GM23338 (cell line): ENCODE results near the gene CLDN2. TPM values are rescaled to one million over a fixed set of nuclear protein-coding genes. Genes with fewer than 3 reads are reported as not detected.

Source experiments
- ATAC-seq: fragments of 200-7000 bp; cut with Tn5 transposase; 3 replicates; pipeline ENCODE4 v1.9.1; 2020
- DNase-seq: peaks from one replicate; pipeline ENCODE4 v3.0.0-alpha.2; 2015; ENCODE audit warnings: low spot score
- H2AFZ ChIP-seq: fragments of 200-600 bp; sonication (generic); 2 replicates; pipeline ENCODE4 v1.8.0; 2016; ENCODE audit warnings: antibody characterized with exemption, mild to moderate bottlenecking, moderate library complexity
- H3F3A ChIP-seq: fragments of 200-600 bp; sonication (generic); replicated peaks from 2 replicates; pipeline ENCODE4 v1.8.0; 2017; ENCODE audit warnings: antibody characterized with exemption, mixed run types, low read depth
- H3K27ac ChIP-seq: fragments of 200-600 bp; sonication (generic); 2 replicates; pipeline ENCODE4 v1.6.1; 2016; ENCODE audit warnings: low read depth
- H3K27me3 ChIP-seq: fragments of 200-600 bp; sonication (generic); 2 replicates; pipeline ENCODE4 v1.8.0; 2016; ENCODE audit warnings: mild to moderate bottlenecking, mixed run types, moderate library complexity; ENCODE audit not compliant: insufficient read depth
- H3K36me3 ChIP-seq: fragments of 200-600 bp; sonication (generic); 2 replicates; pipeline ENCODE4 v1.8.0; 2016; ENCODE audit warnings: mild to moderate bottlenecking; ENCODE audit not compliant: insufficient read depth
- H3K4me1 ChIP-seq: fragments of 200-600 bp; sonication (generic); 2 replicates; pipeline ENCODE4 v1.8.0; 2016; ENCODE audit warnings: mild to moderate bottlenecking, moderate library complexity; ENCODE audit not compliant: insufficient read depth
- H3K4me2 ChIP-seq: fragments of 200-600 bp; sonication (generic); 2 replicates; pipeline ENCODE4 v1.7.1; 2017; ENCODE audit warnings: mixed run types
- H3K4me3 ChIP-seq: fragments of 200-600 bp; sonication (generic); 2 replicates; pipeline ENCODE4 v1.6.1; 2016; ENCODE audit warnings: mixed run types
- H3K79me2 ChIP-seq: fragments of 200-600 bp; sonication (generic); replicated peaks from 2 replicates; pipeline ENCODE4 v1.8.0; 2017; ENCODE audit warnings: mild to moderate bottlenecking; ENCODE audit not compliant: insufficient read depth
- H3K9me2 ChIP-seq: fragments of 200-600 bp; sonication (generic); 2 replicates; pipeline ENCODE4 v1.8.0; 2017; ENCODE audit not compliant: insufficient read depth
- H4K20me1 ChIP-seq: fragments of 200-600 bp; sonication (generic); replicated peaks from 2 replicates; pipeline ENCODE4 v1.8.0; 2017; ENCODE audit warnings: mild to moderate bottlenecking; ENCODE audit not compliant: insufficient read depth
- H3K27ac Mint-ChIP-seq: 2 replicates; pipeline ENCODE4 v1.8.0; 2020; ENCODE audit warnings: inconsistent platforms, mild to moderate bottlenecking, moderate library complexity, mixed read lengths
- H3K27me3 Mint-ChIP-seq: 3 replicates; pipeline ENCODE4 v1.8.0; 2022; ENCODE audit warnings: low read depth, mild to moderate bottlenecking, moderate library complexity, mixed read lengths, inconsistent platforms; ENCODE audit not compliant: insufficient read depth, poor library complexity
- H3K36me3 Mint-ChIP-seq: 3 replicates; pipeline ENCODE4 v1.8.0; 2021; ENCODE audit warnings: low read depth, mild to moderate bottlenecking, inconsistent platforms, moderate library complexity, mixed read lengths
- H3K4me1 Mint-ChIP-seq: 3 replicates; pipeline ENCODE4 v1.8.0; 2020; ENCODE audit warnings: mild to moderate bottlenecking, inconsistent platforms, mixed read lengths
- H3K4me3 Mint-ChIP-seq: 3 replicates; pipeline ENCODE4 v1.8.0; 2021; ENCODE audit warnings: moderate library complexity, mild to moderate bottlenecking, inconsistent platforms, mixed read lengths
- H3K9me3 Mint-ChIP-seq: 3 replicates; pipeline ENCODE4 v1.8.0; 2020; ENCODE audit warnings: moderate library complexity, mild to moderate bottlenecking, inconsistent platforms, mixed read lengths
- CREB1 ChIP-seq: fragments of 250-450 bp; sonication (Bioruptor Pico); IDR thresholded peaks from 2 replicates; pipeline ENCODE4 v1.5.0; 2020; ENCODE audit warnings: low read depth, mild to moderate bottlenecking, moderate library complexity
- ETS1 ChIP-seq: IDR thresholded peaks from 2 replicates; pipeline ENCODE4 v1.6.1; 2016; ENCODE audit warnings: antibody characterized with exemption
- EZH2 ChIP-seq: fragments of 200-600 bp; sonication (generic); IDR thresholded peaks from one replicate; pipeline ENCODE4 v1.8.0; 2017; ENCODE audit warnings: antibody characterized with exemption, mild to moderate bottlenecking, low read depth; ENCODE audit not compliant: unreplicated experiment
- EZH2phosphoT487 ChIP-seq: fragments of 200-600 bp; sonication (generic); IDR thresholded peaks from one replicate; pipeline ENCODE4 v1.8.1; 2018; ENCODE audit warnings: antibody characterized with exemption; ENCODE audit not compliant: unreplicated experiment
- JUNB ChIP-seq: IDR thresholded peaks from one replicate; pipeline ENCODE4 v1.6.1; 2016; ENCODE audit warnings: antibody characterized with exemption; ENCODE audit not compliant: unreplicated experiment
- NANOG ChIP-seq: IDR thresholded peaks from 2 replicates; pipeline ENCODE4 v1.6.1; 2016; ENCODE audit warnings: antibody characterized with exemption, borderline replicate concordance
- POLR2AphosphoS5 ChIP-seq: IDR thresholded peaks from 2 replicates; pipeline ENCODE4 v1.6.1; 2016; ENCODE audit warnings: antibody characterized with exemption, low read depth
- STAT1 ChIP-seq: IDR thresholded peaks from one replicate; pipeline ENCODE4 v1.6.1; 2016; ENCODE audit warnings: antibody characterized with exemption; ENCODE audit not compliant: unreplicated experiment
- ZNF114 ChIP-seq: fragments of 250-450 bp; sonication (Bioruptor Pico); IDR thresholded peaks from 2 replicates; pipeline ENCODE4 v1.5.0; 2020; ENCODE audit warnings: mild to moderate bottlenecking, moderate library complexity
- ZNF331 ChIP-seq: fragments of 250-450 bp; sonication (Bioruptor Pico); IDR thresholded peaks from 2 replicates; pipeline ENCODE4 v1.5.0; 2020; ENCODE audit warnings: low read depth, mild to moderate bottlenecking, moderate library complexity
- polyA plus RNA-seq: library from polyadenylated mRNA; unstranded; fragments of >200 nt; fragmentation: Nextera tagmentation; extraction: Ambion mirVana; gene quantifications from 2 replicates; pipeline ENCODE4 v1.2.1, GENCODE V29; 2016
- total RNA-seq: library from RNA; depleted of rRNA; stranded (reverse); fragments of >200 nt; shearing (Covaris generic); gene quantifications from 2 replicates; pipeline ENCODE4 v1.2.3, GENCODE V29; 2014
- TF ChIP-seq, protein P1 (sequence below): IDR thresholded peaks from one replicate; pipeline ENCODE4 v1.6.1; 2018; ENCODE audit warnings: antibody characterized with exemption; ENCODE audit not compliant: unreplicated experiment
- TF ChIP-seq, protein P2 (sequence below): fragments of 250-450 bp; sonication (Bioruptor Pico); IDR thresholded peaks from 2 replicates; pipeline ENCODE4 v1.5.0; 2020; ENCODE audit warnings: mild to moderate bottlenecking, moderate library complexity
- TF ChIP-seq, protein P3 (sequence below), 2 experiments: fragments of 200-600 bp in 1 of 2; sonication (generic) in 1 of 2; conservative IDR thresholded peaks; 2 replicates each; pipeline versions ENCODE4 v1.5.1 to v1.6.1; 2016 to 2017; ENCODE audit warnings: antibody characterized with exemption in 2 of 2, low read depth in 2 of 2, mild to moderate bottlenecking in 2 of 2, moderate library complexity in 1 of 2

The CLDN2 gene
- total and polyA plus RNA-seq, 2 experiments from 2014 or later, result not detected

DNA sequence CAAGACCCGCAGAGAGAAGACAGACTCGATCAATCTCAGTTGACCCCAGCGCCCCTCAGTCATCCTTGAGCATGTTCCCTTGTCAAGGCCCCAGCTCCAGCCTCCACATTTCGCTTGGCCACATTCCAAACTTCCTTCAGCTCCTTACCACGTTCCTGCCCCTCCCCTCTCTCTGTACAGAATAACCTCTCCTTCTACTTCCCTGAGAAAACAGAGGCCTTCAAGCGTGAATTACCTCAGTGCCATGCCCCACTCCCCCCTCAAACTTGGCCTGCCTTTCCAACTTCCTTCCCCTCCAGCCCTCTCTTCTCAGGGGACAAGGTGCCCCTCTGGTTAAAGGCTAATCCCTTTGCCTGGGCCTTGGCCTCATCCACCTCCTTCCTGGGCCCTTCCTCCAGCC, 13.8 kb upstream of the CLDN2 start:
- Mint-ChIP-seq H3K36me3 (no peaks in the 10 kb centered on the region), H3K4me1 (no peaks in the 10 kb centered on the region), H3K4me3 (no peak overlapping the region), H3K9me3 (no peaks in the 10 kb centered on the region), H3K27me3 (peaks cover 1% of the 10 kb centered on the region), H3K27ac (no peak overlapping the region)
- Histone ChIP-seq H3K4me3 (no peak overlapping the region), H3K4me2 (no peak overlapping the region), H3K4me1 (no peaks in the 10 kb centered on the region), H3K27me3 (no peaks in the 10 kb centered on the region), H2AFZ (no peak overlapping the region), H4K20me1 (no peaks in the 10 kb centered on the region), H3K27ac (no peak overlapping the region), H3K79me2 (no peaks in the 10 kb centered on the region), H3K9me2 (no peaks in the 10 kb centered on the region), H3K36me3 (no peaks in the 10 kb centered on the region), H3F3A (no peaks in the 10 kb centered on the region)
- TF ChIP-seq ZNF114 (CRISPR knock-in tag), result no peak
- no peak for TF ChIP-seq JUNB
- no peak for TF ChIP-seq EZH2phosphoT487
- no peak for TF ChIP-seq STAT1
- TF ChIP-seq, protein P1, sequence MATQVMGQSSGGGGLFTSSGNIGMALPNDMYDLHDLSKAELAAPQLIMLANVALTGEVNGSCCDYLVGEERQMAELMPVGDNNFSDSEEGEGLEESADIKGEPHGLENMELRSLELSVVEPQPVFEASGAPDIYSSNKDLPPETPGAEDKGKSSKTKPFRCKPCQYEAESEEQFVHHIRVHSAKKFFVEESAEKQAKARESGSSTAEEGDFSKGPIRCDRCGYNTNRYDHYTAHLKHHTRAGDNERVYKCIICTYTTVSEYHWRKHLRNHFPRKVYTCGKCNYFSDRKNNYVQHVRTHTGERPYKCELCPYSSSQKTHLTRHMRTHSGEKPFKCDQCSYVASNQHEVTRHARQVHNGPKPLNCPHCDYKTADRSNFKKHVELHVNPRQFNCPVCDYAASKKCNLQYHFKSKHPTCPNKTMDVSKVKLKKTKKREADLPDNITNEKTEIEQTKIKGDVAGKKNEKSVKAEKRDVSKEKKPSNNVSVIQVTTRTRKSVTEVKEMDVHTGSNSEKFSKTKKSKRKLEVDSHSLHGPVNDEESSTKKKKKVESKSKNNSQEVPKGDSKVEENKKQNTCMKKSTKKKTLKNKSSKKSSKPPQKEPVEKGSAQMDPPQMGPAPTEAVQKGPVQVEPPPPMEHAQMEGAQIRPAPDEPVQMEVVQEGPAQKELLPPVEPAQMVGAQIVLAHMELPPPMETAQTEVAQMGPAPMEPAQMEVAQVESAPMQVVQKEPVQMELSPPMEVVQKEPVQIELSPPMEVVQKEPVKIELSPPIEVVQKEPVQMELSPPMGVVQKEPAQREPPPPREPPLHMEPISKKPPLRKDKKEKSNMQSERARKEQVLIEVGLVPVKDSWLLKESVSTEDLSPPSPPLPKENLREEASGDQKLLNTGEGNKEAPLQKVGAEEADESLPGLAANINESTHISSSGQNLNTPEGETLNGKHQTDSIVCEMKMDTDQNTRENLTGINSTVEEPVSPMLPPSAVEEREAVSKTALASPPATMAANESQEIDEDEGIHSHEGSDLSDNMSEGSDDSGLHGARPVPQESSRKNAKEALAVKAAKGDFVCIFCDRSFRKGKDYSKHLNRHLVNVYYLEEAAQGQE, result no peak
- TF ChIP-seq NANOG, result no peak
- TF ChIP-seq, protein P2, sequence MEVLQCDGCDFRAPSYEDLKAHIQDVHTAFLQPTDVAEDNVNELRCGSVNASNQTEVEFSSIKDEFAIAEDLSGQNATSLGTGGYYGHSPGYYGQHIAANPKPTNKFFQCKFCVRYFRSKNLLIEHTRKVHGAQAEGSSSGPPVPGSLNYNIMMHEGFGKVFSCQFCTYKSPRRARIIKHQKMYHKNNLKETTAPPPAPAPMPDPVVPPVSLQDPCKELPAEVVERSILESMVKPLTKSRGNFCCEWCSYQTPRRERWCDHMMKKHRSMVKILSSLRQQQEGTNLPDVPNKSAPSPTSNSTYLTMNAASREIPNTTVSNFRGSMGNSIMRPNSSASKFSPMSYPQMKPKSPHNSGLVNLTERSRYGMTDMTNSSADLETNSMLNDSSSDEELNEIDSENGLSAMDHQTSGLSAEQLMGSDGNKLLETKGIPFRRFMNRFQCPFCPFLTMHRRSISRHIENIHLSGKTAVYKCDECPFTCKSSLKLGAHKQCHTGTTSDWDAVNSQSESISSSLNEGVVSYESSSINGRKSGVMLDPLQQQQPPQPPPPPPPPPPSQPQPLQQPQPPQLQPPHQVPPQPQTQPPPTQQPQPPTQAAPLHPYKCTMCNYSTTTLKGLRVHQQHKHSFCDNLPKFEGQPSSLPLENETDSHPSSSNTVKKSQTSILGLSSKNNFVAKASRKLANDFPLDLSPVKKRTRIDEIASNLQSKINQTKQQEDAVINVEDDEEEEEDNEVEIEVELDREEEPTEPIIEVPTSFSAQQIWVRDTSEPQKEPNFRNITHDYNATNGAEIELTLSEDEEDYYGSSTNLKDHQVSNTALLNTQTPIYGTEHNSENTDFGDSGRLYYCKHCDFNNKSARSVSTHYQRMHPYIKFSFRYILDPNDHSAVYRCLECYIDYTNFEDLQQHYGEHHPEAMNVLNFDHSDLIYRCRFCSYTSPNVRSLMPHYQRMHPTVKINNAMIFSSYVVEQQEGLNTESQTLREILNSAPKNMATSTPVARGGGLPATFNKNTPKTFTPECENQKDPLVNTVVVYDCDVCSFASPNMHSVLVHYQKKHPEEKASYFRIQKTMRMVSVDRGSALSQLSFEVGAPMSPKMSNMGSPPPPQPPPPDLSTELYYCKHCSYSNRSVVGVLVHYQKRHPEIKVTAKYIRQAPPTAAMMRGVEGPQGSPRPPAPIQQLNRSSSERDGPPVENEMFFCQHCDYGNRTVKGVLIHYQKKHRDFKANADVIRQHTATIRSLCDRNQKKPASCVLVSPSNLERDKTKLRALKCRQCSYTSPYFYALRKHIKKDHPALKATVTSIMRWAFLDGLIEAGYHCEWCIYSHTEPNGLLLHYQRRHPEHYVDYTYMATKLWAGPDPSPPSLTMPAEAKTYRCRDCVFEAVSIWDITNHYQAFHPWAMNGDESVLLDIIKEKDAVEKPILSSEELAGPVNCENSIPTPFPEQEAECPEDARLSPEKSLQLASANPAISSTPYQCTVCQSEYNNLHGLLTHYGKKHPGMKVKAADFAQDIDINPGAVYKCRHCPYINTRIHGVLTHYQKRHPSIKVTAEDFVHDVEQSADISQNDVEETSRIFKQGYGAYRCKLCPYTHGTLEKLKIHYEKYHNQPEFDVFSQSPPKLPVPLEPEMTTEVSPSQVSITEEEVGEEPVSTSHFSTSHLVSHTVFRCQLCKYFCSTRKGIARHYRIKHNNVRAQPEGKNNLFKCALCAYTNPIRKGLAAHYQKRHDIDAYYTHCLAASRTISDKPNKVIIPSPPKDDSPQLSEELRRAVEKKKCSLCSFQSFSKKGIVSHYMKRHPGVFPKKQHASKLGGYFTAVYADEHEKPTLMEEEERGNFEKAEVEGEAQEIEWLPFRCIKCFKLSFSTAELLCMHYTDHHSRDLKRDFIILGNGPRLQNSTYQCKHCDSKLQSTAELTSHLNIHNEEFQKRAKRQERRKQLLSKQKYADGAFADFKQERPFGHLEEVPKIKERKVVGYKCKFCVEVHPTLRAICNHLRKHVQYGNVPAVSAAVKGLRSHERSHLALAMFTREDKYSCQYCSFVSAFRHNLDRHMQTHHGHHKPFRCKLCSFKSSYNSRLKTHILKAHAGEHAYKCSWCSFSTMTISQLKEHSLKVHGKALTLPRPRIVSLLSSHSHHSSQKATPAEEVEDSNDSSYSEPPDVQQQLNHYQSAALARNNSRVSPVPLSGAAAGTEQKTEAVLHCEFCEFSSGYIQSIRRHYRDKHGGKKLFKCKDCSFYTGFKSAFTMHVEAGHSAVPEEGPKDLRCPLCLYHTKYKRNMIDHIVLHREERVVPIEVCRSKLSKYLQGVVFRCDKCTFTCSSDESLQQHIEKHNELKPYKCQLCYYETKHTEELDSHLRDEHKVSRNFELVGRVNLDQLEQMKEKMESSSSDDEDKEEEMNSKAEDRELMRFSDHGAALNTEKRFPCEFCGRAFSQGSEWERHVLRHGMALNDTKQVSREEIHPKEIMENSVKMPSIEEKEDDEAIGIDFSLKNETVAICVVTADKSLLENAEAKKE (CRISPR knock-in tag), result no peak
- TF ChIP-seq ETS1, result no peak
- no peak for TF ChIP-seq POLR2AphosphoS5
- TF ChIP-seq EZH2, result no peak
- no peak for TF ChIP-seq CREB1
- no peak for TF ChIP-seq ZNF331 (CRISPR knock-in tag)
- TF ChIP-seq, protein P3, sequence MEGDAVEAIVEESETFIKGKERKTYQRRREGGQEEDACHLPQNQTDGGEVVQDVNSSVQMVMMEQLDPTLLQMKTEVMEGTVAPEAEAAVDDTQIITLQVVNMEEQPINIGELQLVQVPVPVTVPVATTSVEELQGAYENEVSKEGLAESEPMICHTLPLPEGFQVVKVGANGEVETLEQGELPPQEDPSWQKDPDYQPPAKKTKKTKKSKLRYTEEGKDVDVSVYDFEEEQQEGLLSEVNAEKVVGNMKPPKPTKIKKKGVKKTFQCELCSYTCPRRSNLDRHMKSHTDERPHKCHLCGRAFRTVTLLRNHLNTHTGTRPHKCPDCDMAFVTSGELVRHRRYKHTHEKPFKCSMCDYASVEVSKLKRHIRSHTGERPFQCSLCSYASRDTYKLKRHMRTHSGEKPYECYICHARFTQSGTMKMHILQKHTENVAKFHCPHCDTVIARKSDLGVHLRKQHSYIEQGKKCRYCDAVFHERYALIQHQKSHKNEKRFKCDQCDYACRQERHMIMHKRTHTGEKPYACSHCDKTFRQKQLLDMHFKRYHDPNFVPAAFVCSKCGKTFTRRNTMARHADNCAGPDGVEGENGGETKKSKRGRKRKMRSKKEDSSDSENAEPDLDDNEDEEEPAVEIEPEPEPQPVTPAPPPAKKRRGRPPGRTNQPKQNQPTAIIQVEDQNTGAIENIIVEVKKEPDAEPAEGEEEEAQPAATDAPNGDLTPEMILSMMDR (conservative IDR thresholded peaks at IDR 0.05; ENCODE audit: low read depth in 2 of 2), result no peak
- no peak for DNase-seq
- ATAC-seq, result no peak
